Measurements from ENCODE around the gene ZMYND10. TPM values are rescaled to one million over a fixed set of nuclear protein-coding genes. Genes with fewer than 3 reads are reported as not detected.

The ZMYND10 gene
- total RNA-seq, 1 experiment from 2014 or later, result 1.4 TPM

DNA sequence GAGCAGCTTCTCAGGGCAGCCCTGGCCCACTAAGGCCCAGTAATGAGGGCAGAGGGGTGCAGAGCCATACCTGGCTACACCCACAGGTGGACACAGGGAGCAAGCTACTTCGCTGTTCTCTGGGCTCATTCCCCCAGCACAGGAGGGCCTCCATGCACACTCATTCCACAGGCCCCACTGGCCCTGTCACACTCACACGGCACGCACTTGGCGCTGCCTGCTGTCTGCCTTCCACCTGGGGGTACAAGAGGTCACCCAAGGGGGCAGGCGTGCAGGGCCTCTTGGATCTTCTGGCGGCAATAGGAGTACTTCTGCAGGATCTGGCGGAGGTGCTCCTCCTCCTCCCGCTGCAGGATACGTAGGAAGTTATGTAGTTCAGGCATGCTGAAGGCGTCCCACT is 15.2 kb downstream of the ZMYND10 start:
- no peak overlapping the region for H3K27ac Mint-ChIP-seq
- DNase-seq, result no peak
- peaks cover 9% of the 10 kb centered on the region for H3K23me2 ChIP-seq (ENCODE audit: insufficient read length, low read depth, low read length, poor library complexity, severe bottlenecking)
- no peak overlapping the region for H3T11ph ChIP-seq (ENCODE audit: low read length)
- H3K27me3 Mint-ChIP-seq (ENCODE audit: low read depth), result no peaks in the 10 kb centered on the region; the same call in 1 of the 2 replicates
- peaks cover 4% of the 10 kb centered on the region; the same call in 1 of the 2 replicates for H3K79me2 ChIP-seq (ENCODE audit: insufficient read depth, low read length)
- no peak overlapping the region for H3K56ac ChIP-seq (ENCODE audit: insufficient read length, low read depth, low read length)
- no peak overlapping the region for H2BK120ac ChIP-seq (ENCODE audit: low read depth, low read length, poor library complexity, severe bottlenecking)
- WGBS (ENCODE audit: extremely low coverage, insufficient read length, low lambda C conversion rate), result no CpG with 5 or more reads among the region's 10 CpGs
- TF ChIP-seq CTCF (conservative IDR thresholded peaks at IDR 0.05), result no peak
- no peaks in the 10 kb centered on the region for H4K20me1 ChIP-seq (ENCODE audit: control insufficient read depth, insufficient read depth, insufficient read length)
- H2BK12ac ChIP-seq (ENCODE audit: insufficient read length, low read depth, low read length), result no peak overlapping the region
- H3K4me1 Mint-ChIP-seq, result peaks cover 8 to 22% of the 10 kb centered on the region in 2 experiments
- H3K27me3 ChIP-seq (ENCODE audit: insufficient read depth, low read length), result no peaks in the 10 kb centered on the region
- no peak overlapping the region for H3K18ac ChIP-seq (ENCODE audit: insufficient read length, low read depth, low read length)
- no peak overlapping the region for H3K14ac ChIP-seq (ENCODE audit: insufficient read depth, low read length)
- no peak overlapping the region for H2BK20ac ChIP-seq (ENCODE audit: low read depth, low read length, poor library complexity, severe bottlenecking)
- peaks cover 6% of the 10 kb centered on the region for H3K79me1 ChIP-seq (ENCODE audit: insufficient read depth, low read depth, low read length, poor library complexity, severe bottlenecking)
- H3K9me3 Mint-ChIP-seq, result no peaks in the 10 kb centered on the region
- no peak overlapping the region for H3K4ac ChIP-seq (ENCODE audit: low read depth, low read length)
- no peak overlapping the region for H3K4me3 Mint-ChIP-seq
- H2BK15ac ChIP-seq (ENCODE audit: low read depth, low read length), result no peak overlapping the region
- H3K27ac ChIP-seq (ENCODE audit: insufficient read length, low read depth, low read length), result no peak overlapping the region
- H2AK5ac ChIP-seq (ENCODE audit: insufficient read length, low read length), result no peak overlapping the region
- H3K23ac ChIP-seq (ENCODE audit: insufficient read length, low read depth, low read length), result no peak overlapping the region
- H2AFZ ChIP-seq (ENCODE audit: low read length), result no peak overlapping the region
- no peak overlapping the region for H4K91ac ChIP-seq (ENCODE audit: insufficient read length, low read depth, low read length)
- H3K9ac ChIP-seq (ENCODE audit: extremely low read depth, insufficient read length, low read length), result no peak overlapping the region
- H4K5ac ChIP-seq (ENCODE audit: insufficient read length, low read depth, low read length), result no peak overlapping the region
- no peak overlapping the region for H4K8ac ChIP-seq (replicated peaks; ENCODE audit: insufficient read length, low read depth, low read length)
- no peak overlapping the region for H2BK5ac ChIP-seq (ENCODE audit: insufficient read length, low read length)
- H3K4me2 ChIP-seq (ENCODE audit: insufficient read depth, insufficient read length, low read length), result no peak overlapping the region
- H3K9me3 ChIP-seq (ENCODE audit: control insufficient read depth, low read depth, low read length), result no peaks in the 10 kb centered on the region
- peaks cover 17 to 55% (median 53%) of the 10 kb centered on the region in 3 experiments; a peak in 6 of 7 replicates for H3K36me3 Mint-ChIP-seq (ENCODE audit: insufficient read depth in 1 of 3, low read depth in 3 of 3)
- H3K4me1 ChIP-seq (ENCODE audit: insufficient read depth, low read length), result no peaks in the 10 kb centered on the region
